Central memory CD8-positive, alpha-beta T cell (primary cell): ENCODE results near the gene ANKRD33B.

Experiments
- ATAC-seq: fragments of 150-1000 bp; cut with Tn5 transposase; replicated peaks from 2 replicates; pipeline ENCODE4 v1.10.0; 2022; ENCODE audit warnings: mild to moderate bottlenecking, moderate FRiP score, moderate number of reproducible peaks; ENCODE audit not compliant: poor library complexity, severe bottlenecking; ENCODE audit errors: extremely low read depth
- DNase-seq, 2 donors: peaks; one replicate each; pipeline ENCODE4 v3.0.0; 2021; ENCODE audit warnings: low spot score in 2 of 2
- H3K27ac Mint-ChIP-seq: one replicate; pipeline ENCODE4 v1.8.0; 2022; ENCODE audit warnings: low read depth, mild to moderate bottlenecking, moderate library complexity, mixed read lengths
- H3K27me3 Mint-ChIP-seq: one replicate; pipeline ENCODE4 v1.8.0; 2022; ENCODE audit warnings: mixed read lengths
- H3K36me3 Mint-ChIP-seq: one replicate; pipeline ENCODE4 v1.8.0; 2022; ENCODE audit warnings: mild to moderate bottlenecking, moderate library complexity, mixed read lengths; ENCODE audit not compliant: insufficient read depth
- H3K4me1 Mint-ChIP-seq: one replicate; pipeline ENCODE4 v1.8.0; 2022; ENCODE audit warnings: mixed read lengths
- H3K4me3 Mint-ChIP-seq: one replicate; pipeline ENCODE4 v1.8.0; 2022; ENCODE audit warnings: mild to moderate bottlenecking, moderate library complexity, mixed read lengths
- H3K9me3 Mint-ChIP-seq: one replicate; pipeline ENCODE4 v1.8.0; 2022; ENCODE audit warnings: mixed read lengths

Gene ANKRD33B

DNA sequence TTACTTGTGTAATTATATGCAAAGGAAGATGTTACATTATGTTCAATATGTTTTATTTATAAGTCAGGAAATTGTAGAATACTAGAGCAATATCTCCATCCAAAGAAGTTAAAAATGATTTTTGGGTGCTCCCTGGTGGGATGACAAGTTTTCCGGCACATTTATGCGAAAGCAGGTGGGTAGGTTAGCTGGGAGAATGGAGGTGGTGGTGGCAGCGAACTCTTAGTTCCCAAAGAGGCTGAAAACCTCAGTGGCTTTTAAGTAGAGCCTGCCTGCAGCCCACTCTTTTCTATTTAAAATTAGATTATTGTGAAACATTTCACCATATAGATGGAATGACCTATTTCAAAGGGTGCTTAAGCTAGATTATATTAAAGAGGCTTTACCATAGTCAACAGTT, 51.8 kb downstream of the ANKRD33B start:
- H3K27ac Mint-ChIP-seq: no peak overlapping the region
- H3K4me3 Mint-ChIP-seq: no peak overlapping the region
- H3K4me1 Mint-ChIP-seq: no peaks in the 10 kb centered on the region
- H3K27me3 Mint-ChIP-seq: no peaks in the 10 kb centered on the region
- ATAC-seq: no peak
- H3K9me3 Mint-ChIP-seq: no peaks in the 10 kb centered on the region
- no peak for DNase-seq
- H3K36me3 Mint-ChIP-seq: peaks cover 2% of the 10 kb centered on the region

GRCh38 chr5:10617103-10617502, 53.2 kb downstream of the ANKRD33B start:
- Mint-ChIP-seq H3K36me3 (peaks cover 2% of the 10 kb centered on the region), H3K4me3 (no peak overlapping the region), H3K27me3 (no peaks in the 10 kb centered on the region), H3K4me1 (no peaks in the 10 kb centered on the region), H3K27ac (no peak overlapping the region), H3K9me3 (no peaks in the 10 kb centered on the region)
- DNase-seq: no peak
- ATAC-seq: no peak

DNA sequence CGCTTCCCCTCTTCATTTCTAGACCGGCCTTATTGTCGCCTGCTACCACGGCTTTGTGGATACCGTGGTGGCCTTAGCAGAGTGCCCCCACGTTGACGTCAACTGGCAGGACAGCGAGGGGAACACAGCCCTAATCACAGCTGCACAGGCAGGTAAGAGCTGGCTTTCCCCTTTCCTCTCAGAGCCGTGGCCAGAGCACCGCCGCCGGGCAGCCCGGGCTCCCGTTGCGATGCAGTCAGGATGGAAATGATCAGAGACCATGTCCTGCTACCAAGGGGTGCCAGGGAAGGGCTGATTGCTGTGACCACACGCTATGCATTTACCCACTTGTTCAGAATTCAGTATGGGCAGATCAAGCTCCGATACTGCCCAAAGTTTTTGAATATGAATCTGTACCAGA, 54.4 kb downstream of the ANKRD33B start:
- no peaks in the 10 kb centered on the region for H3K4me1 Mint-ChIP-seq
- peaks cover 2% of the 10 kb centered on the region for H3K36me3 Mint-ChIP-seq
- H3K27me3 Mint-ChIP-seq: no peaks in the 10 kb centered on the region
- DNase-seq (no peak), ATAC-seq (no peak)
- H3K27ac Mint-ChIP-seq: no peak overlapping the region
- H3K9me3 Mint-ChIP-seq: no peaks in the 10 kb centered on the region
- no peak overlapping the region for H3K4me3 Mint-ChIP-seq

- H3K27ac Mint-ChIP-seq: no peak overlapping the region
- no peaks in the 10 kb centered on the region for H3K27me3 Mint-ChIP-seq
- H3K4me3 Mint-ChIP-seq: no peak overlapping the region
- no peaks in the 10 kb centered on the region for H3K9me3 Mint-ChIP-seq
- no peaks in the 10 kb centered on the region for H3K4me1 Mint-ChIP-seq
- ATAC-seq: no peak
- no peak for DNase-seq
- H3K36me3 Mint-ChIP-seq: peaks cover 2% of the 10 kb centered on the region
Measured at GRCh38 chr5:10619649-10620048, 55.8 kb downstream of the ANKRD33B start.

- no peaks in the 10 kb centered on the region for H3K27me3 Mint-ChIP-seq
- H3K4me1 Mint-ChIP-seq: no peaks in the 10 kb centered on the region
- DNase-seq (no peak), ATAC-seq (no peak)
- H3K9me3 Mint-ChIP-seq: no peaks in the 10 kb centered on the region
- peaks cover 4% of the 10 kb centered on the region for H3K36me3 Mint-ChIP-seq
- H3K27ac Mint-ChIP-seq: no peak overlapping the region
- no peak overlapping the region for H3K4me3 Mint-ChIP-seq
Measured at GRCh38 chr5:10620346-10620745, 56.5 kb downstream of the ANKRD33B start.

GRCh38 chr5:10621832-10622231, 58.0 kb downstream of the ANKRD33B start:
- H3K4me3 Mint-ChIP-seq: no peak overlapping the region
- ATAC-seq: no peak
- no peak for DNase-seq

GRCh38 chr5:10622810-10623209, 58.9 kb downstream of the ANKRD33B start:
- Mint-ChIP-seq H3K9me3 (no peaks in the 10 kb centered on the region), H3K4me3 (no peak overlapping the region), H3K4me1 (peaks cover 10% of the 10 kb centered on the region), H3K27ac (no peak overlapping the region), H3K27me3 (no peaks in the 10 kb centered on the region), H3K36me3 (peaks cover 2% of the 10 kb centered on the region)
- no peak for ATAC-seq
- DNase-seq: no peak

More at GRCh38 chr5:10621832-10622231, 58.0 kb downstream of the ANKRD33B start:
- Mint-ChIP-seq H3K27ac (no peak overlapping the region), H3K36me3 (peaks cover 4% of the 10 kb centered on the region), H3K4me1 (no peaks in the 10 kb centered on the region), H3K9me3 (no peaks in the 10 kb centered on the region), H3K27me3 (no peaks in the 10 kb centered on the region)

- Mint-ChIP-seq H3K4me1 (peaks cover 12% of the 10 kb centered on the region), H3K27me3 (no peaks in the 10 kb centered on the region), H3K4me3 (no peak overlapping the region), H3K27ac (no peak overlapping the region), H3K36me3 (peaks cover 2% of the 10 kb centered on the region), H3K9me3 (no peaks in the 10 kb centered on the region)
- ATAC-seq (no peak), DNase-seq (no peak)
Measured at GRCh38 chr5:10623305-10623910, 59.5 kb downstream of the ANKRD33B start.

DNA sequence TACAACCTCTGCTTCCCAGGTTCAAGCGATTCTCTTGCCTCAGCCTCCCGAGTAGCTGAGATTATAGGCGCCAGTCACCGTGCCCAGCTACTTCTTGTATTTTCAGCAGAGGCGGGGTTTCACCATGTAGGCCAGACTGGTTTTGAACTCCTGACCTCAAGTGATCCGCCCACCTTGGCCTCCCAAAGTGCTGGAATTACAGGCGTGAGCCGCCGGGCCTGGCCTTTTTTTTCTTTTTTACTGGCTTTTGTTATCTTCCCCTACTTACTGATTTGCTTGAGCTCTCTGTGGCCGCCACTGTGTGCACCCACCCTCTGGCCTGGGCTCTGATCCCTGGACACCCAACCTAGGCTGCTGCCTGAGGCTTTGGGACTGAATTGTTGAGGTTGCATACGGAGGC, 60.3 kb downstream of the ANKRD33B start:
- H3K9me3 Mint-ChIP-seq: no peaks in the 10 kb centered on the region
- H3K27ac Mint-ChIP-seq: no peak overlapping the region
- ATAC-seq (no peak), DNase-seq (no peak)
- H3K4me1 Mint-ChIP-seq: peaks cover 12% of the 10 kb centered on the region
- H3K27me3 Mint-ChIP-seq: no peaks in the 10 kb centered on the region
- H3K36me3 Mint-ChIP-seq: peaks cover 2% of the 10 kb centered on the region
- H3K4me3 Mint-ChIP-seq: no peak overlapping the region

- Mint-ChIP-seq H3K27ac (no peak overlapping the region), H3K4me1 (peaks cover 12% of the 10 kb centered on the region), H3K4me3 (no peak overlapping the region), H3K36me3 (peaks cover 2% of the 10 kb centered on the region), H3K9me3 (no peaks in the 10 kb centered on the region), H3K27me3 (no peaks in the 10 kb centered on the region)
- no peak for ATAC-seq
- no peak for DNase-seq
Measured at GRCh38 chr5:10624679-10625078, 60.8 kb downstream of the ANKRD33B start.

DNA sequence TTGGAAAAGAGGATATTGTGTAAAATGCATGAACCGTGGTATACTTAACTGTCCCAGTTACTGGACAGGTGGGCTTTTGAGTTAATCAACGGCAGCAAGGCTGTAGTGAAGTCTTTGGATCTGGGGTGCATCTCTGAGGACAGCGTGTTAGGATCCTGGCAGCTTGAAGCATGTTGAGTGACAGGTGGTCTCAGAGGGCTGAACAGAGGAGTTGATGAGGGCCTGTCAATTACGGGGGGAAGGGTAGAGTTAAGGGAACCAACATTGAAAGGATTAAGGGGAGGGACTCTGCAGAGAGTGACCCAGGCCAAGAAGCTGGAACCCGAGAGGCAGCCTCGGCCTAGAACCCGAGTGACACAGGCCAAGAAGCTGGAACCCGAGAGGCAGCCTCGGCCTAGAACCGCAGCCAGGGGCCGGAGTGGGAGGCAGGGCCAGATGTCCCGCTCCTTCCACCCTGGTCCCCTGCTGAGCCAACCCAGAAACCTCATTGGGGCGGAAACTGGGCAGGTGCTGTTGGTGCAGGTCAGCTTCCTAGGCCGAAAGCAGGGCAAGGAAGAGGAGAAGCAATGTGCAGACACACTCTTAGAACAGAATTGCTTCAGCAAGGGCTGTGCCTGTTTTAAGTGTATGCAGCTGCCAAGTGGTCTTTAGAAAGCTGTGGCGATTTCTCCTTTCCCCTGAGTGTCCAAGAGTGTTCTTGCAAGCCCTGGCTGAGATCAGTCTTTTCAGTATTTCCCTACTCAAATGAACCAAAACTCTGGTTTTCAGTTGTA, 62.0 kb downstream of the ANKRD33B start:
- Mint-ChIP-seq H3K9me3 (no peaks in the 10 kb centered on the region), H3K4me3 (no peak overlapping the region), H3K27me3 (no peaks in the 10 kb centered on the region), H3K27ac (peak overlapping the region; percentile 42), H3K4me1 (peaks cover 13% of the 10 kb centered on the region), H3K36me3 (peaks cover 2% of the 10 kb centered on the region)
- ATAC-seq (no peak), DNase-seq (no peak)

- no peaks in the 10 kb centered on the region for H3K9me3 Mint-ChIP-seq
- H3K4me3 Mint-ChIP-seq: peak overlapping the region; percentile 81
- H3K4me1 Mint-ChIP-seq: peaks cover 20% of the 10 kb centered on the region
- H3K27ac Mint-ChIP-seq: peak overlapping the region; percentile 61
- peaks cover 2% of the 10 kb centered on the region for H3K36me3 Mint-ChIP-seq
- no peaks in the 10 kb centered on the region for H3K27me3 Mint-ChIP-seq
- no peak for DNase-seq
- no peak for ATAC-seq
Measured at GRCh38 chr5:10626473-10627013, 62.7 kb downstream of the ANKRD33B start.

- H3K27me3 Mint-ChIP-seq: no peaks in the 10 kb centered on the region
- peaks cover 2% of the 10 kb centered on the region for H3K36me3 Mint-ChIP-seq
- peaks cover 27% of the 10 kb centered on the region for H3K4me1 Mint-ChIP-seq
- H3K27ac Mint-ChIP-seq: peak overlapping the region; percentile 61
- H3K4me3 Mint-ChIP-seq: peak overlapping the region; percentile 81
- no peaks in the 10 kb centered on the region for H3K9me3 Mint-ChIP-seq
- DNase-seq (no peak), ATAC-seq (no peak)
Measured at GRCh38 chr5:10627160-10627701, 63.4 kb downstream of the ANKRD33B start.
